T-helper 2 cell treated with Interferon-gamma antibody and Interleukin-4, amounts not matched to agents 5 μg/mL and 100 μg/mL, for 36 hours (primary cell): Measurements from ENCODE around the gene TBC1D5.
"Not testable (repeated sequence)": the region's sequence is repeated elsewhere in the genome, so short reads cannot be mapped to it uniquely, and the experiment has no call there.

ENCODE experiments used
- DNase-seq: peaks from one replicate; pipeline ENCODE4 v3.0.0; 2021; ENCODE audit warnings: low spot score
- H3K27ac Mint-ChIP-seq: one replicate; pipeline ENCODE4 v1.8.0; 2021; ENCODE audit warnings: mild to moderate bottlenecking, mixed read lengths
- H3K27me3 Mint-ChIP-seq: one replicate; pipeline ENCODE4 v1.8.0; 2021; ENCODE audit warnings: low read depth, mixed read lengths
- H3K36me3 Mint-ChIP-seq: one replicate; pipeline ENCODE4 v1.8.0; 2021; ENCODE audit warnings: low read depth, mixed read lengths
- H3K4me1 Mint-ChIP-seq: one replicate; pipeline ENCODE4 v1.8.0; 2021; ENCODE audit warnings: low read depth, mixed read lengths
- H3K4me3 Mint-ChIP-seq: one replicate; pipeline ENCODE4 v1.8.0; 2022; ENCODE audit warnings: mild to moderate bottlenecking, moderate library complexity, mixed read lengths
- H3K9me3 Mint-ChIP-seq: one replicate; pipeline ENCODE4 v1.8.0; 2021; ENCODE audit warnings: mixed read lengths

The TBC1D5 gene

GRCh38 chr3:17742880-17743657, 638 bp upstream of the TBC1D5 start:
- DNase-seq: no peak
- no peaks in the 10 kb centered on the region for H3K9me3 Mint-ChIP-seq
- H3K27ac Mint-ChIP-seq: peak overlapping the region; percentile 98
- H3K36me3 Mint-ChIP-seq: peaks cover 12% of the 10 kb centered on the region
- peak overlapping the region; percentile 93 for H3K4me3 Mint-ChIP-seq
- no peaks in the 10 kb centered on the region for H3K27me3 Mint-ChIP-seq
- peaks cover 38% of the 10 kb centered on the region for H3K4me1 Mint-ChIP-seq

- no peak for DNase-seq
- Mint-ChIP-seq H3K36me3 (peaks cover 12% of the 10 kb centered on the region), H3K27ac (peak overlapping the region; percentile 88), H3K27me3 (no peaks in the 10 kb centered on the region), H3K4me1 (peaks cover 38% of the 10 kb centered on the region), H3K9me3 (no peaks in the 10 kb centered on the region), H3K4me3 (peak overlapping the region; percentile 93)
Observed at GRCh38 chr3:17741621-17742101, 770 bp downstream of the TBC1D5 start.

- Mint-ChIP-seq H3K9me3 (no peaks in the 10 kb centered on the region), H3K27me3 (no peaks in the 10 kb centered on the region), H3K27ac (peak overlapping the region; percentile 88), H3K36me3 (peaks cover 15% of the 10 kb centered on the region), H3K4me3 (peak overlapping the region; percentile 93), H3K4me1 (peaks cover 40% of the 10 kb centered on the region)
- DNase-seq: no peak
Observed at GRCh38 chr3:17740721-17741141, 1.7 kb downstream of the TBC1D5 start.

DNA sequence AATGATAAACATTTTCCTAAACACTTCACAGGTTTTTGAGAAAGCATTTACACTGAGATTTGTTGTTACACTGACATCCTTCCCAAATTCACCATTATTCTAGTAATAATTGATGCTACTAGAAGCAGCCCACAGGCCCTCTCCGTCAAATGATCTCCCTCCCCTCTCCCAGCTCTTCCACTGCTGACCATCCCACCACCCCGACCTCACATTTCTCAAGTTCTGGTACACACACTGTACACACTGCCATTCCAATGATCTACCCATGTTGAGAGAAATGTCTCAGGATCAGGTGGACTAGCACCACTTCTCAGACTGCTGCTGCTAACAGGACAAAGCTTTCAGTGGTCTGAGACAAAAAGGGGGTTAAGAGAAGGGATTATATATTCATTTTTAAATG, 3.5 kb downstream of the TBC1D5 start:
- Mint-ChIP-seq H3K36me3 (peaks cover 21% of the 10 kb centered on the region), H3K27ac (no peak overlapping the region), H3K9me3 (no peaks in the 10 kb centered on the region), H3K4me1 (peaks cover 39% of the 10 kb centered on the region), H3K27me3 (no peaks in the 10 kb centered on the region), H3K4me3 (no peak overlapping the region)
- DNase-seq: no peak

- H3K27me3 Mint-ChIP-seq: no peaks in the 10 kb centered on the region
- no peaks in the 10 kb centered on the region for H3K9me3 Mint-ChIP-seq
- H3K27ac Mint-ChIP-seq: no peak overlapping the region
- no peak for DNase-seq
- H3K4me1 Mint-ChIP-seq: peaks cover 37% of the 10 kb centered on the region
- H3K36me3 Mint-ChIP-seq: peaks cover 23% of the 10 kb centered on the region
- H3K4me3 Mint-ChIP-seq: no peak overlapping the region
Observed at GRCh38 chr3:17738219-17738618, 4.2 kb downstream of the TBC1D5 start.

DNA sequence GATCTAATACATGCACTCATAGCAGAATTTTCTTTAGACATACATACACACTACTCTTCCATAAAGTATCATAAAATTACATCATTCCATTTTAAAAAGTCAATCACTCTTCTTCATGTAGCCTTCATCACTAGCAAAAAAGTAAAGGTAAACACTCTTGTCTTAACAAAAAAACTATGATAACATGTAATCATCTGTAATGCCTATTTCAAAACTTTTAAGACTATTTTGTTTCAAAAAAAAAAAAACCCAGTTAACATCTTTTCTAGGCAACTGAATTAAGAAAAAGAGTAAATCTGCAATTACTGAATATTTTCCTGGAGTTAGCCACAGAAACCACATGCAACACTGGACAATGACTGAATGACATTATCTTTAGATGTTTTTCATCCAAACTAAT, 4.8 kb downstream of the TBC1D5 start:
- no peak for DNase-seq
- Mint-ChIP-seq H3K27ac (no peak overlapping the region), H3K4me1 (peaks cover 41% of the 10 kb centered on the region), H3K4me3 (no peak overlapping the region), H3K36me3 (peaks cover 29% of the 10 kb centered on the region), H3K9me3 (no peaks in the 10 kb centered on the region), H3K27me3 (no peaks in the 10 kb centered on the region)

- not testable (repeated sequence) for H3K4me3 Mint-ChIP-seq, H3K27me3 Mint-ChIP-seq, DNase-seq, H3K27ac Mint-ChIP-seq, H3K9me3 Mint-ChIP-seq
- Mint-ChIP-seq H3K4me1 (peaks cover 42% of the 10 kb centered on the region), H3K36me3 (peaks cover 34% of the 10 kb centered on the region)
Observed at GRCh38 chr3:17735362-17735761, 7.1 kb downstream of the TBC1D5 start.

DNA sequence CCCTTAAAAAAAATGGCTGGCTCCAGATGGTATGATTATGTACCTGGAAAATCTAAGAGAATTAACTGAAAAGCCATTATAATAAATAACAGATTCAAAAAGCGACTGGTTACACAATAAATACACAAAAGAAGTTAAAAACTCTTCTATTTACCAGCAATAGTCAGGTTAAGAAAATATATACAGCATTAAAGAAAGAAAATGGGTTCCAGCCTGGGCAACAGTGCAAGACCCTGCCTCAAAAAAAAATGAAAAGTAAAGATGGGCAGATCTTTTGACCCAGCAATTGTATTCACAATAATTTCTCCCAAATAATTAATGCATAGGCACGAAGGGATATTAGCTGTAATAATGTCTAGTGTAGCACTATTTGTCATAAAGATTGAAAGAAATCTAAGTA, 8.7 kb downstream of the TBC1D5 start:
- Mint-ChIP-seq H3K4me3 (no peak overlapping the region), H3K9me3 (no peaks in the 10 kb centered on the region), H3K27me3 (no peaks in the 10 kb centered on the region), H3K4me1 (peaks cover 36% of the 10 kb centered on the region), H3K27ac (no peak overlapping the region), H3K36me3 (peaks cover 38% of the 10 kb centered on the region)
- DNase-seq: no peak

GRCh38 chr3:17733215-17733614, 9.2 kb downstream of the TBC1D5 start:
- DNase-seq: no peak
- Mint-ChIP-seq H3K4me3 (no peak overlapping the region), H3K27ac (no peak overlapping the region), H3K9me3 (no peaks in the 10 kb centered on the region), H3K4me1 (peaks cover 34% of the 10 kb centered on the region), H3K27me3 (no peaks in the 10 kb centered on the region), H3K36me3 (peaks cover 40% of the 10 kb centered on the region)

DNA sequence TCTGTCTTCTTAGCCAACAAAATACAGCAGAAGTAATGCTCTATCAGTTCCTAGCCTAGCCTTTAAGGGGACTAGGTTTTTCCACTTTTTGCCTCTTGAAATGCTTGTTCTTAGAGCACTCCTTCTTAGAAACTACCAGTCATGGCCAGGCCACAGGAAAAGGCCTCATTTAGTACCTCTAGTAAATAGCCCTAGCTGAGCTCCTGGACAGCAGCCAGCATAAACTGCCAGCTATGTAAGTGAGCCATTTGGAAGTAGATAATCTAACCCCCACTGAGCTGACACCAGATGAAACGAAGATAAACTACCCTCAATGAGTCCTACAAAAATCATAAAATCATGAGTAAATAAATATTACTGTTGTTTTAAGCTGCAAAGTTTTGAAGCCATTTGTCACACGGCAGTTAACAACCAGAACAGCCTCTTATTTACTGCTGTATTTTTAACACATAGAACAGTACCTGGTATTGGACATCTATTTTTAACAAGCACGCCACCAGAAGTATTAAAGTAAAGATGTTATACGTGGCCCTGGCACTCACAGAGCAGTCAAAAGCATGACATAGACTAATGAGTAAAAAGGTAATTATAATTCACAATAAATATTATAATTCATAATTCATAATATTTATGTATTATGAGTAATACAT, 12.0 kb downstream of the TBC1D5 start:
- Mint-ChIP-seq H3K4me3 (no peak overlapping the region), H3K27ac (peak overlapping the region; percentile 41), H3K9me3 (peaks cover 6% of the 10 kb centered on the region), H3K4me1 (peaks cover 22% of the 10 kb centered on the region), H3K27me3 (no peaks in the 10 kb centered on the region), H3K36me3 (peaks cover 58% of the 10 kb centered on the region)
- no peak for DNase-seq

GRCh38 chr3:17726313-17726712, 16.1 kb downstream of the TBC1D5 start:
- Mint-ChIP-seq H3K36me3 (peaks cover 47% of the 10 kb centered on the region), H3K27me3 (no peaks in the 10 kb centered on the region), H3K9me3 (peaks cover 6% of the 10 kb centered on the region), H3K27ac (no peak overlapping the region), H3K4me3 (no peak overlapping the region), H3K4me1 (peaks cover 5% of the 10 kb centered on the region)
- DNase-seq: no peak

DNA sequence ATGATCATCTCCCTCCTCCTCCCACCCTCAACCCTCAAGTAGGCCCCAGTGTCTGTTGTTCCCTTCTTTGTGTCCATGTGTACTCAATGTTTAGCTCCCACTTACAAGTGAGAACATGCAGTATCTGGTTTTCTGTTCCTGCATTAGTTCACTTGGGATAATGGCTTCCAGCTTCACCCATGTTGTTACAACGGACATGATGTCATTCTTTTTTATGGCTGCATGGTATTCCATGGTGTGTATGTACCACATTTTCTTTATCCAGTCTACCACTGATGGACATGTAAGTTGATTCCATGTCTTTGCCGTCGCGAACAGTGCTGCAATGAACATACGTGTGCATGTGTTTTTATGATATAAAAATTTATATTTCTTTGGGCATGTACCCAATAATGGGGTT, 16.6 kb downstream of the TBC1D5 start:
- not testable (repeated sequence) for DNase-seq, H3K4me3 Mint-ChIP-seq, H3K9me3 Mint-ChIP-seq, H3K27me3 Mint-ChIP-seq, H3K4me1 Mint-ChIP-seq, H3K27ac Mint-ChIP-seq
- peaks cover 45% of the 10 kb centered on the region for H3K36me3 Mint-ChIP-seq

GRCh38 chr3:17724948-17725347, 17.5 kb downstream of the TBC1D5 start:
- H3K4me3 Mint-ChIP-seq: no peak overlapping the region
- H3K36me3 Mint-ChIP-seq: peaks cover 39% of the 10 kb centered on the region
- no peak overlapping the region for H3K27ac Mint-ChIP-seq
- H3K4me1 Mint-ChIP-seq: no peaks in the 10 kb centered on the region
- no peaks in the 10 kb centered on the region for H3K27me3 Mint-ChIP-seq
- DNase-seq: no peak
- H3K9me3 Mint-ChIP-seq: peaks cover 6% of the 10 kb centered on the region

DNA sequence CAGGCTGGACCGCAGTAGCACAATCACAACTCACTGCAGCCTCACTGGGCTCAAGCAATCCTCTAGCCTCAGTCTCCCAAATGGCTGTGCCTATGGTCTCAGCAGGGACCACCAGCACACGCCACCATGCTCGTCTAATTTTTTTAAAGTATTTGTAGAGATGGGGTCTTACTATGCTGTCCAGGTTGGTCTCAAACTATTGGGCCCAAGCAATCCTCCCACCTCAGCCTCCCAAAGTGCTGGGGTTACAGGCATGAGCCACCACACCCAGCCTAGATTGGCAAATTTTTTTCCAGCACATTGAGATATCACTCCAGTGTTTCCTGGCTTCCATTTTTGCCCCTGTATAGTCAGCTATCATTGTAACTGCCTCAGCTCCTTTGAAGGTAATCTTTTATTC, 18.3 kb downstream of the TBC1D5 start:
- Mint-ChIP-seq H3K4me1 (no peaks in the 10 kb centered on the region), H3K27ac (no peak overlapping the region), H3K4me3 (no peak overlapping the region), H3K27me3 (no peaks in the 10 kb centered on the region), H3K36me3 (peaks cover 35% of the 10 kb centered on the region), H3K9me3 (peaks cover 6% of the 10 kb centered on the region)
- no peak for DNase-seq
